Parathyroid adenoma (tissue), 2 donors: ENCODE data around the gene TCAP.

ENCODE experiments used
- H2AFZ ChIP-seq: fragments of 300-600 bp; sonication (generic); one replicate; pipeline ENCODE4 v1.7.0; 2017; ENCODE audit warnings: antibody characterized with exemption, mild to moderate bottlenecking
- H3K27ac ChIP-seq: fragments of 300-600 bp; sonication (generic); one replicate; pipeline ENCODE4 v1.7.0; 2017
- H3K27me3 ChIP-seq: fragments of 300-600 bp; sonication (generic); one replicate; pipeline ENCODE4 v1.7.0; 2017; ENCODE audit warnings: low read length; ENCODE audit not compliant: control insufficient read depth, insufficient read depth
- H3K36me3 ChIP-seq: fragments of 300-600 bp; sonication (generic); one replicate; pipeline ENCODE4 v1.7.0; 2017; ENCODE audit warnings: low read length; ENCODE audit not compliant: control insufficient read depth, insufficient read depth
- H3K4me1 ChIP-seq: fragments of 300-600 bp; sonication (generic); one replicate; pipeline ENCODE4 v1.7.0; 2017; ENCODE audit warnings: control low read depth
- H3K4me2 ChIP-seq: fragments of 300-600 bp; sonication (generic); one replicate; pipeline ENCODE4 v1.7.0; 2017; ENCODE audit warnings: low read length
- H3K4me3 ChIP-seq: fragments of 300-600 bp; sonication (generic); one replicate; pipeline ENCODE4 v1.7.0; 2017; ENCODE audit warnings: low read depth, low read length
- H3K79me2 ChIP-seq: fragments of 300-600 bp; sonication (generic); one replicate; pipeline ENCODE4 v1.7.0; 2017; ENCODE audit warnings: control low read depth
- H3K9ac ChIP-seq: fragments of 300-600 bp; sonication (generic); one replicate; pipeline ENCODE4 v1.7.0; 2017; ENCODE audit warnings: mild to moderate bottlenecking
- H3K9me3 ChIP-seq: fragments of 300-600 bp; sonication (generic); one replicate; pipeline ENCODE4 v1.7.0; 2017; ENCODE audit warnings: low read length; ENCODE audit not compliant: control insufficient read depth
- CTCF ChIP-seq: fragments of 300-600 bp; sonication (generic); IDR thresholded peaks from one replicate; pipeline ENCODE4 v1.7.0; 2017; ENCODE audit warnings: antibody characterized with exemption, mild to moderate bottlenecking
- donor health status: primary hyperparathyroidism.

The TCAP gene

DNA sequence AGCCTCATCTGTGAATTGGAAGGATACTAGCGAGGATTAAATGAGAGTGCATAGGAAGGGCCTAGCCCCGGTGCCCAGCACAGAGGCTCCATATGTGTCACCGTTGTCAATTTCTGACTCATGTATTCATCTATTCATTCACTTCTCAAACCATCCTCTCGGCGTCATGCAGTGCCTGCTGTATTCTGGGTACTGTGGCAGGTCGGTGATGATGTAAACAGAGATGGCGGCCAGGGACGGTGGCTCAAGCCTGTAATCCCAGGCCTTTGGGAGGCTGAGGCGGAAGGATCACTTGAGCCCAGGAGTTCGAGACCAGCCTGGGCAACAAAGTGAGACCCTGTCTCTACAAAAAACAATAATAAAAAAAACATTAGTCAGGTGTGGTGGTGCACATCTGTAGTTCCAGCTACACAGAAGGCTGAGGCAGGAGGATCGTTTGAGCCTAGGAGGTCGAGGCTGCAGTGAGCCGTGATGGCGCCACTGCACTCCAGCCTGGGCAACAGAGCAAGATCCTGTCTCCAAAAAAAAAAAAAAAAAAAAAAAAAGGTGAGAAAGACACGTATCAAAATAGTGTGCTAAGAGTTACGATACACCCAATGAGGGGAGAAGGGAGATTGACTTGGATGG is 42.7 kb upstream of the TCAP start:
- TF ChIP-seq CTCF = no peak
- Histone ChIP-seq H3K27me3 (peaks cover 3% of the 10 kb centered on the region), H3K27ac (no peak overlapping the region), H3K79me2 (no peaks in the 10 kb centered on the region), H3K9me3 (no peaks in the 10 kb centered on the region), H3K36me3 (no peaks in the 10 kb centered on the region), H2AFZ (peak overlapping the region; percentile 59), H3K4me3 (no peak overlapping the region), H3K4me1 (peaks cover 13% of the 10 kb centered on the region), H3K9ac (no peak overlapping the region), H3K4me2 (peak overlapping the region; percentile 29)

- no peak overlapping the region for H3K4me2 ChIP-seq
- peaks cover 10% of the 10 kb centered on the region for H3K4me1 ChIP-seq
- H3K4me3 ChIP-seq = no peak overlapping the region
- H3K36me3 ChIP-seq = no peaks in the 10 kb centered on the region
- H3K9me3 ChIP-seq = no peaks in the 10 kb centered on the region
- no peak overlapping the region for H3K9ac ChIP-seq
- H3K79me2 ChIP-seq = no peaks in the 10 kb centered on the region
- TF ChIP-seq CTCF = peak; percentile 97
- H3K27ac ChIP-seq = no peak overlapping the region
- peaks cover 3% of the 10 kb centered on the region for H3K27me3 ChIP-seq
- H2AFZ ChIP-seq = no peak overlapping the region
These were observed 41.7 kb upstream of the TCAP start for GRCh38 chr17:39623356-39623950.

- Histone ChIP-seq H3K4me3 (no peak overlapping the region), H3K36me3 (no peaks in the 10 kb centered on the region), H3K9ac (no peak overlapping the region), H3K27me3 (peaks cover 3% of the 10 kb centered on the region), H3K27ac (no peak overlapping the region), H3K79me2 (no peaks in the 10 kb centered on the region), H2AFZ (no peak overlapping the region), H3K9me3 (no peaks in the 10 kb centered on the region), H3K4me2 (no peak overlapping the region), H3K4me1 (peaks cover 6% of the 10 kb centered on the region)
- TF ChIP-seq CTCF = no peak
These were observed 40.8 kb upstream of the TCAP start for GRCh38 chr17:39624313-39624712.

GRCh38 chr17:39625198-39625785 is 39.9 kb upstream of the TCAP start:
- H3K9ac ChIP-seq = no peak overlapping the region

More at GRCh38 chr17:39625198-39625785, 39.9 kb upstream of the TCAP start:
- Histone ChIP-seq H3K27me3 (peaks cover 3% of the 10 kb centered on the region), H3K4me2 (no peak overlapping the region), H3K4me1 (peaks cover 6% of the 10 kb centered on the region), H3K4me3 (no peak overlapping the region), H3K9me3 (no peaks in the 10 kb centered on the region), H3K27ac (no peak overlapping the region), H3K79me2 (no peaks in the 10 kb centered on the region), H2AFZ (no peak overlapping the region), H3K36me3 (no peaks in the 10 kb centered on the region)
- no peak for TF ChIP-seq CTCF
